Measurements from ENCODE around the gene KIAA1755.
A peak's percentile ranks its signal among the peaks of the same experiment; 100 is the strongest.

The KIAA1755 gene

DNA sequence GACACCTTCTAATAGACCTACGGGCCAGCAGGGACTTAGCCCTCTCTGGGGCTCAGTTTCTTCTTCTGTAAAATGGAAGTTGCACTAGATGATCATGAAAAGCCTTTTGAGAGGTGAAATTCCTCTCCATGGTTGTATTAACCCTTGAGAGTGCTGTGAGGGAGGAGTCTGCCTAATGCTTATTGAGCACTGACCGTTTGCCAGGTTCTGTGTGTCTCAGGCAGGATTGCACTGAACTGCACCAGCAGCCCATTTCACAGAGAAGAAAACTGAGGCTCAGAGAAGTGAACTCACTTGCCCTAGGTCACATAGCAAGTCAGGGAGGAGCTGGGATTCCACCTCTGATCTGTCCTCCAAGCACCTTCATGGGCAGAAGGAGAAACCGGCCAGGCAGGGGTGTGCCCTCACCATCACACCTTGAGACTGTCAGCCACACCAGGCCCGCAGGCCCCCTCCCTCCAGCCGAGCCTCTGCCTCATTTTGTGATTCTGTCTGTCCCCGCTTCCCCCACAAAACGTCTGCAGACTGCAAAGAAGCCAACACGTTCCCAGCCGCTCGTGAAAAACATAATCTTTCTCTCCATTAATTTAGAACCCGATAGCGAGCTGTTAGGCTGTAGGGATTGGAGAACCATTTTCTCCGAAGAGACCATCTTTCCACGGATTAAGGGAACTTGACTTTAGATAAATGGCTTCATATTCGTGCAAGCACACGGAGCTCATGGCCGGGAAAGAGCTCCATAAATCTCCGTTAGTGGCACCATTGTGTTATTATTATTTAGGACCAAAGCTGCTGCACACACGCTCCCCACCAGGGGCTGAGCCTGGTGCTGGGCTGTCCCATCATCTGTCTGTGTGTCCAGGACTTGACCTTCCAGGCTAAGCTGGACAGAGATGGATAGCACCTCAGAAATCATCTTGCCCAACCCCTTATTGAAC is 46.0 kb downstream of the KIAA1755 start:
- Histone ChIP-seq H3K36me3 (replicated peaks) (peaks cover 37% of the 10 kb centered on the region), H3K4me3 (ENCODE audit: low read depth, low read length) (no peak overlapping the region), H3K27ac (no peak overlapping the region), H3K27me3 (replicated peaks) (no peaks in the 10 kb centered on the region)
- peak; percentile 22 for DNase-seq
- TF ChIP-seq, protein P1, sequence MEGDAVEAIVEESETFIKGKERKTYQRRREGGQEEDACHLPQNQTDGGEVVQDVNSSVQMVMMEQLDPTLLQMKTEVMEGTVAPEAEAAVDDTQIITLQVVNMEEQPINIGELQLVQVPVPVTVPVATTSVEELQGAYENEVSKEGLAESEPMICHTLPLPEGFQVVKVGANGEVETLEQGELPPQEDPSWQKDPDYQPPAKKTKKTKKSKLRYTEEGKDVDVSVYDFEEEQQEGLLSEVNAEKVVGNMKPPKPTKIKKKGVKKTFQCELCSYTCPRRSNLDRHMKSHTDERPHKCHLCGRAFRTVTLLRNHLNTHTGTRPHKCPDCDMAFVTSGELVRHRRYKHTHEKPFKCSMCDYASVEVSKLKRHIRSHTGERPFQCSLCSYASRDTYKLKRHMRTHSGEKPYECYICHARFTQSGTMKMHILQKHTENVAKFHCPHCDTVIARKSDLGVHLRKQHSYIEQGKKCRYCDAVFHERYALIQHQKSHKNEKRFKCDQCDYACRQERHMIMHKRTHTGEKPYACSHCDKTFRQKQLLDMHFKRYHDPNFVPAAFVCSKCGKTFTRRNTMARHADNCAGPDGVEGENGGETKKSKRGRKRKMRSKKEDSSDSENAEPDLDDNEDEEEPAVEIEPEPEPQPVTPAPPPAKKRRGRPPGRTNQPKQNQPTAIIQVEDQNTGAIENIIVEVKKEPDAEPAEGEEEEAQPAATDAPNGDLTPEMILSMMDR (IDR thresholded peaks at IDR 0.05; ENCODE audit: low read depth, low read length, missing control alignments): peak; percentile 43
- in situ Hi-C loops (cut with HindIII; ENCODE audit: low pct_ligation_motif_present, low sequenced_read_pairs): no loop called here

DNA sequence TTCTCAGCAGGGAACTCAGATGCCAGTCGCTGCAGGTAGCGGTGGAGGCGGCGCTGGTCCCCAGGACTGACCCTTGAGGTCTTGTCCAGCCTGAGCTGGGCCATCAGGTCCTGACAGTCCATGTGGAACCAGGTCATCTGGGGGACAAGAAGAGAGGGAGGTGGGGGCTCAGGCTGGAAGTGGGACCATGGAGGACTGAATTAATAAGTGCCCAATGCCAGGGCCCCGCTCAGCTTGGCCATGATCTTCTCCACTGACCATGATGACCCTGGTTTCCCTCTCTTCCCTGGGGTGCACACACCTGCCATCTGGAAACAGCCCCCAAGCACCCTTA is 47.0 kb downstream of the KIAA1755 start:
- Histone ChIP-seq H3K36me3 (replicated peaks) (peaks cover 28% of the 10 kb centered on the region), H3K27ac (no peak overlapping the region), H3K27me3 (replicated peaks) (no peaks in the 10 kb centered on the region), H3K4me3 (ENCODE audit: low read depth, low read length) (no peak overlapping the region)
- DNase-seq: peak; percentile 12
- in situ Hi-C loops (cut with HindIII; ENCODE audit: low pct_ligation_motif_present, low sequenced_read_pairs): no loop called here
- TF ChIP-seq, protein P1 (IDR thresholded peaks at IDR 0.05; ENCODE audit: low read depth, low read length, missing control alignments): no peak

- TF ChIP-seq, protein P1 (IDR thresholded peaks at IDR 0.05; ENCODE audit: low read depth, low read length, missing control alignments): no peak
- in situ Hi-C loops (cut with HindIII; ENCODE audit: low pct_ligation_motif_present, low sequenced_read_pairs): no loop called here
- no peaks in the 10 kb centered on the region for H3K27me3 ChIP-seq (replicated peaks)
- no peak overlapping the region for H3K27ac ChIP-seq
- no peak for DNase-seq
- H3K4me3 ChIP-seq (ENCODE audit: low read depth, low read length): no peak overlapping the region
- peaks cover 22% of the 10 kb centered on the region for H3K36me3 ChIP-seq (replicated peaks)
These were observed 47.5 kb downstream of the KIAA1755 start for GRCh38 chr20:38212806-38213606.

GRCh38 chr20:38211200-38212097 is 49.1 kb downstream of the KIAA1755 start:
- in situ Hi-C loops (cut with HindIII; ENCODE audit: low pct_ligation_motif_present, low sequenced_read_pairs): no loop called here
- H3K36me3 ChIP-seq (replicated peaks): peaks cover 12% of the 10 kb centered on the region
- TF ChIP-seq, protein P1 (IDR thresholded peaks at IDR 0.05; ENCODE audit: low read depth, low read length, missing control alignments): no peak
- no peak overlapping the region for H3K27ac ChIP-seq
- no peak for DNase-seq
- no peaks in the 10 kb centered on the region for H3K27me3 ChIP-seq (replicated peaks)
- H3K4me3 ChIP-seq (ENCODE audit: low read depth, low read length): no peak overlapping the region

DNA sequence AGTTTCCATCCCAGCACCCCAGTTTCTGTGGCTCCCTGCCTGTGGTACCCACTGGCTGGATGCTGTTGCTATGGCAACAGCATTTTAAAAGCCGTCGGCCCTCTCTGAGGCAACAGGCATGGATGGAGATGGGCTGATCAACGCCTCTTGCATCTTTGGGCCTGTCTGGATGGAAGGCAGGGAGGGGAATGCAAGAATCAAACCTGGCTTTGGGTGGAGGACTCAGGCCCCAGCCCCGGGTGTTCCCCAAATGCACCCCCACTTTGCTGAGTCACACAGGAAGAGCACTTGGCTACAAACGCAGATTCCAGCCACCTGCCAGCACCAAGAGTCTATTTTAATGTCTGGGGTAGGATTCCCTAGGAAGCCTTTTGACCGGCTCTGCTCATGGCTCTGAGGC is 49.8 kb downstream of the KIAA1755 start:
- Histone ChIP-seq H3K27me3 (replicated peaks) (no peaks in the 10 kb centered on the region), H3K27ac (no peak overlapping the region), H3K36me3 (replicated peaks) (peaks cover 9% of the 10 kb centered on the region), H3K4me3 (ENCODE audit: low read depth, low read length) (no peak overlapping the region)
- no peak for DNase-seq
- TF ChIP-seq, protein P1 (IDR thresholded peaks at IDR 0.05; ENCODE audit: low read depth, low read length, missing control alignments): no peak
- in situ Hi-C loops (cut with HindIII; ENCODE audit: low pct_ligation_motif_present, low sequenced_read_pairs): no loop called here

Measured in brain microvascular endothelial cell (primary cell).